ENCODE measurements around the gene TBX2.

The TBX2 gene

GRCh38 chr17:61395983-61396585 lies 3.6 kb upstream of the TBX2 start:
- no peak overlapping the region for H3K27ac ChIP-seq
- CTCF ChIA-PET, result interaction anchor here (1.0 kb wide), 1 partner anchor 16 kb away, joined by 3 read pairs; no protein-coding TSS in a partner anchor
- no peak for DNase-seq (ENCODE audit: low spot score)
- TF ChIP-seq, protein P1, sequence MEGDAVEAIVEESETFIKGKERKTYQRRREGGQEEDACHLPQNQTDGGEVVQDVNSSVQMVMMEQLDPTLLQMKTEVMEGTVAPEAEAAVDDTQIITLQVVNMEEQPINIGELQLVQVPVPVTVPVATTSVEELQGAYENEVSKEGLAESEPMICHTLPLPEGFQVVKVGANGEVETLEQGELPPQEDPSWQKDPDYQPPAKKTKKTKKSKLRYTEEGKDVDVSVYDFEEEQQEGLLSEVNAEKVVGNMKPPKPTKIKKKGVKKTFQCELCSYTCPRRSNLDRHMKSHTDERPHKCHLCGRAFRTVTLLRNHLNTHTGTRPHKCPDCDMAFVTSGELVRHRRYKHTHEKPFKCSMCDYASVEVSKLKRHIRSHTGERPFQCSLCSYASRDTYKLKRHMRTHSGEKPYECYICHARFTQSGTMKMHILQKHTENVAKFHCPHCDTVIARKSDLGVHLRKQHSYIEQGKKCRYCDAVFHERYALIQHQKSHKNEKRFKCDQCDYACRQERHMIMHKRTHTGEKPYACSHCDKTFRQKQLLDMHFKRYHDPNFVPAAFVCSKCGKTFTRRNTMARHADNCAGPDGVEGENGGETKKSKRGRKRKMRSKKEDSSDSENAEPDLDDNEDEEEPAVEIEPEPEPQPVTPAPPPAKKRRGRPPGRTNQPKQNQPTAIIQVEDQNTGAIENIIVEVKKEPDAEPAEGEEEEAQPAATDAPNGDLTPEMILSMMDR (conservative IDR thresholded peaks at IDR 0.05; ENCODE audit: low read depth), result no peak
- POLR2A ChIA-PET (ENCODE audit: low non-redundant PET), result no interaction called here

DNA sequence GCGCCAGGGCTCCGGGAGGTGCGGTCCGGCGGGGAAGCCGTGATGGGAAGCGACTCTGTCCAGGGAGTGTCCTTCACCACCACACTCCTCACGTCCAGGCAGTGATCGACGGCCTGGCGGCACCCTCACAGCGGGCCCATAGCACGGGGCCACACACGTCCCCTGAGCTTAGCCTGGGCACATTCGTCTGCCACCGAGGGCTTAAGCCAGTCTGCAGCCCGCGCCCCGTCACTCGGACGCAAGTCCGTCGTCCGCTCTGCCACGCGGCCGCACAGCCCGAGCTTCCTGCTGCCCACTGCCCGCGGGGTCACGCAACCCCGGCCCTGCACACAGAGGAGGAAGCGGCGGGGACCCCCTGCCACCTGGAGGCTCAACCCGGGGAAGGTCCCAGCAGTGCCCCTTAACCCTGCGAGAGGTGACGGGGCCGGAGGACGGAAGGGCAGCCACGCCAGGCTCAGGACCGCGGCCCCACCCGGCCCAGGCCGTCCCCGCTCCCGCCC lies 3.0 kb upstream of the TBX2 start:
- ChIA-PET CTCF (interaction anchor here (0.7 kb wide), 1 partner anchor 21 kb away, joined by 3 read pairs; no protein-coding TSS in a partner anchor), POLR2A (ENCODE audit: low non-redundant PET) (no interaction called here)
- DNase-seq (ENCODE audit: low spot score), result no peak
- no peak overlapping the region for H3K27ac ChIP-seq
- TF ChIP-seq, protein P1 (conservative IDR thresholded peaks at IDR 0.05; ENCODE audit: low read depth), result no peak

DNA sequence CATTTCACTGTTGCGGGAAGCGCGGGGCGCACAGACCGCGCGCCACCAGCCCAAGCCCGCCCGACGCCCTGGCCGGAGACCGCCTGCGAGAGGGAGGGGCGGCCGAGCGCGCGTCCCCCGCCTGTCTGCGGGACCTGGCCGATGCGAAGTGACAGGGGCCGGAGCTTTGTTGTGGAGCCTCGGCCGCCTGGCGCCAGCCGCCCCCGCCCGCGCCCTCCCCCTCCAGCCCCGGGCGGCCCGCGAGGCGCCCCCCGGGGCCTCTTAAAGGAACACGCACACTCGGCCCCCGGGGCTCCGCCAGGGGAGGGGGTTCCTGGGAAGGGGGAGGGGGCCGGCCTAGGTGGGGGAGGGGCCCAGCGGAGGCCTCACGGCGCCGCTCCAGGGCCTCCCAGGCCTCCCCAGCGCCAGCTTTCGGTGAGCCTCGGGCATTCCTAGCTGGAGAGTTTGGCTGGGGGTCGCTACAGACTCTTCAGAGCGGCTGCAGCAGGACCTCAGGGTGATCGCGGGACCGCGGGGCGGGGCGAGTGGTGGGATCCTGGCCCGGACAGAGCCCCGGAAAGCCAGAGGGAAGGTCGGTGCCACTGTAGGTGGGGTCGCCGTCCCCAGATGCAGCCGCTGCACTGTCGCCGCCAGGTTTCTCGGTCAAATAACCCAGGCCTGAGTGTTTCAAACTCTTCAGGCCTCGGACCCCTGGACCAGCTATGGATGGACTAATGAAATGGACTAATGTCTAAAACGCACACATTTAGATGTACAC lies 2.4 kb upstream of the TBX2 start:
- ChIA-PET POLR2A (ENCODE audit: low non-redundant PET) (no interaction called here), CTCF (interaction anchor here (0.7 kb wide), 2 partner anchors 19 to 20 kb away, joined by 3 read pairs; no protein-coding TSS in a partner anchor)
- DNase-seq (ENCODE audit: low spot score), result no peak
- no peak overlapping the region for H3K27ac ChIP-seq
- TF ChIP-seq, protein P1 (conservative IDR thresholded peaks at IDR 0.05; ENCODE audit: low read depth), result no peak

DNA sequence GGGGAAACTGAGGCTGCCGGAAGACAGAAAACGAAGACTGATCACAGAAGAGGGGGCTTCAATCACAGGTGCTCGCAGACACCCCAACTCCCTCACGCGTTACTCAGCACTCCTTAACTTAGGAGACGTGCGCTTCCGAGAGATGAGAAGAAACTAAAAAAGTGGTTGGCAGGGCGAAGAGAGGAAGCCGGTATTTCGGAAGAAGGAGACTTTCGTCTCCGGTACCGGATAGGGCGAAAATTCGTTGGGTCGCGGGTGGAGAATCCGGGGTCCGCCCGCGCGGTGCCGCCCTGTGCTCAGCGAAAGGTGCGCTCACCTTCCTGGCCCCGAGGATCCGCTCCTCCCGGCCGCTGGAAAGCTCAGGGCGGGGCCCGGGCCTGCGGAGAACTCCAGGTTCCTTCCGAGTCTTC lies 917 bp upstream of the TBX2 start:
- DNase-seq (ENCODE audit: low spot score), result no peak
- TF ChIP-seq, protein P1 (conservative IDR thresholded peaks at IDR 0.05; ENCODE audit: low read depth), result no peak
- H3K27ac ChIP-seq, result no peak overlapping the region
- ChIA-PET CTCF (interaction anchor here (0.7 to 1.6 kb wide), 2 partner anchors 14 to 1167 kb away, joined by 3 to 7 read pairs; no protein-coding TSS in a partner anchor), POLR2A (ENCODE audit: low non-redundant PET) (no interaction called here)

DNA sequence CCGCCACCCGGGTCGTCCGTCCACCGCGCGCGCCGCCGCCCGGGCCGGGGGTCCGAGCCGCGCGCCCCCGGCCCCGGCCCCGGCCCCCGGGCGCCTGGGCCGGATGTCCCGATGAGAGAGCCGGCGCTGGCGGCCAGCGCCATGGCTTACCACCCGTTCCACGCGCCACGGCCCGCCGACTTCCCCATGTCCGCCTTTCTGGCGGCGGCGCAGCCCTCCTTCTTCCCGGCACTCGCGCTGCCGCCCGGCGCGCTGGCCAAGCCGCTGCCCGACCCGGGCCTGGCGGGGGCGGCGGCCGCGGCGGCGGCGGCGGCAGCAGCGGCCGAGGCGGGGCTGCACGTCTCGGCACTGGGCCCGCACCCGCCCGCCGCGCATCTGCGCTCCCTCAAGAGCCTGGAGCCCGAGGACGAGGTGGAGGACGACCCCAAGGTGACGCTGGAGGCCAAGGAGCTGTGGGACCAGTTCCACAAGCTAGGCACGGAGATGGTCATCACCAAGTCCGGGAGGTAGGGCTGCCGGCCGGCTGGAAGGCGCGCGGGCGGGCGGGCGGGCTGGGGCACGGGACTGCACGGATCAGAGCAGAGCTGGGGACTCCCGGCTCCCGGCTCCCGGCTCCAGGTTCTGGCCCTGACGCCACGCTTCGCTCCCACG lies 548 bp downstream of the TBX2 start:
- ChIA-PET POLR2A (ENCODE audit: low non-redundant PET) (no interaction called here), CTCF (interaction anchor here (0.6 to 1.6 kb wide), 3 partner anchors 9 to 104 kb away, joined by 4 to 8 read pairs (median 7); no protein-coding TSS in a partner anchor)
- TF ChIP-seq, protein P1 (conservative IDR thresholded peaks at IDR 0.05; ENCODE audit: low read depth), result no peak
- no peak overlapping the region for H3K27ac ChIP-seq
- peak; percentile 39 for DNase-seq (ENCODE audit: low spot score)

DNA sequence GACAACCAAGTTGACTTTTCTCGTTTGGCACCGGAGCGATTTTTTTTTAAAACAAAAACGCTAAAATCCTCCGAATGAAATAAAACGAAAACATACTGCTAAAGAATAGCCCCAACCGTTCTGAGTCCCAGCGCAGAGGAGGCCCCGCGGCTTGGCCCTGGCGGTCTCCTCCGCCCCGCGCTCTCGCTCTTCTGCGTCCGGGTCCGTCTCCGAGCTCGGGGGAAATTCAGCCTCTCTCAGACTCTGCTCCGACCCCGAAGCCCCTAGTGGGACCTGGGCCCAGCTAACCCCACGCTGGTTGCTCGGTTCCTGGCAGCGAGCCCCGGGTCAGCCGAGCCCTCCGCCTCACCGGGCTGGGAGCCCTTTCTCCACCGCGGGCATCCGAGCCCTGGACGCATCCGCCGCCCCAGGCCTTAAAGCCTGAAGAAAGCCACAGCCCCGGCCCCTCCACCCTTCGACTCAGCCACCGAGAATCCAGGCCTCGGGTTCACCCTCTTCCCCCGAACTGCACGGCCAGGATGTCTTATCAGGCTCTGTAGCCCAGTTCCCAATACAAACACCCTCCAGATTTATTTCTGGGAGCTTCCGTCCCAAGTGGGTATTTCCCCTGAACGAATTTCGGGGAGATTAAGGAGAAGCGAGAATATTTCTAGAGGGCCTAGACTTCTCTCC lies 1.2 kb downstream of the TBX2 start:
- H3K27ac ChIP-seq, result no peak overlapping the region
- ChIA-PET POLR2A (ENCODE audit: low non-redundant PET) (no interaction called here), CTCF (interaction anchor here (0.6 to 1.4 kb wide), 2 partner anchors 9 to 104 kb away, joined by 4 to 8 read pairs; no protein-coding TSS in a partner anchor)

More for the DNA sequence above, 1.2 kb downstream of the TBX2 start:
- no peak for DNase-seq (ENCODE audit: low spot score)
- TF ChIP-seq, protein P1 (conservative IDR thresholded peaks at IDR 0.05; ENCODE audit: low read depth), result no peak
